GM12872 (cell line): Measurements from ENCODE around the gene PAK6.

ENCODE experiments used
- TF ChIP-seq, protein P1 (sequence below): IDR thresholded peaks from 3 replicates; pipeline ENCODE4 v1.5.1; 2011; ENCODE audit warnings: low read depth, mild to moderate bottlenecking, low read length, moderate library complexity; ENCODE audit not compliant: insufficient read depth

The PAK6 gene

DNA sequence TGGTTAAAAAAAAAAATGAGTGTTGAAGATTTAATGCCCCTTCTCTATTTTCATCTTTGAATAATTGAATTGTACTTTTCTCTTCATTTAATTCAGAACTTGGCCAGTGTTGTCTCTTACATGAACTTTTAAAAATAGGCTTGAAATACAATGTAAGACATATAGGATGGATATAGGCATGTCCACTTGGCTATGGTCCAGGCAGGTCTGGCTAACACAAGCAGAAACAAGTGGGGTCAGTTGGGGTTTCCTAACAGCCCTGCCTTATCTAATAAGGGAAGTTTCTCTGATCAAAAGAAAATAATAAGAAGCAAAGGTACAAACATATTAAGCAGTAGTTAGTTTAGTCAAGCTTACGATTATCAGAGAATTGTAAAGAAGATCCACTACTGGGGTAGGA lies 19.1 kb upstream of the PAK6 start:
- TF ChIP-seq, protein P1, sequence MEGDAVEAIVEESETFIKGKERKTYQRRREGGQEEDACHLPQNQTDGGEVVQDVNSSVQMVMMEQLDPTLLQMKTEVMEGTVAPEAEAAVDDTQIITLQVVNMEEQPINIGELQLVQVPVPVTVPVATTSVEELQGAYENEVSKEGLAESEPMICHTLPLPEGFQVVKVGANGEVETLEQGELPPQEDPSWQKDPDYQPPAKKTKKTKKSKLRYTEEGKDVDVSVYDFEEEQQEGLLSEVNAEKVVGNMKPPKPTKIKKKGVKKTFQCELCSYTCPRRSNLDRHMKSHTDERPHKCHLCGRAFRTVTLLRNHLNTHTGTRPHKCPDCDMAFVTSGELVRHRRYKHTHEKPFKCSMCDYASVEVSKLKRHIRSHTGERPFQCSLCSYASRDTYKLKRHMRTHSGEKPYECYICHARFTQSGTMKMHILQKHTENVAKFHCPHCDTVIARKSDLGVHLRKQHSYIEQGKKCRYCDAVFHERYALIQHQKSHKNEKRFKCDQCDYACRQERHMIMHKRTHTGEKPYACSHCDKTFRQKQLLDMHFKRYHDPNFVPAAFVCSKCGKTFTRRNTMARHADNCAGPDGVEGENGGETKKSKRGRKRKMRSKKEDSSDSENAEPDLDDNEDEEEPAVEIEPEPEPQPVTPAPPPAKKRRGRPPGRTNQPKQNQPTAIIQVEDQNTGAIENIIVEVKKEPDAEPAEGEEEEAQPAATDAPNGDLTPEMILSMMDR, result no peak

DNA sequence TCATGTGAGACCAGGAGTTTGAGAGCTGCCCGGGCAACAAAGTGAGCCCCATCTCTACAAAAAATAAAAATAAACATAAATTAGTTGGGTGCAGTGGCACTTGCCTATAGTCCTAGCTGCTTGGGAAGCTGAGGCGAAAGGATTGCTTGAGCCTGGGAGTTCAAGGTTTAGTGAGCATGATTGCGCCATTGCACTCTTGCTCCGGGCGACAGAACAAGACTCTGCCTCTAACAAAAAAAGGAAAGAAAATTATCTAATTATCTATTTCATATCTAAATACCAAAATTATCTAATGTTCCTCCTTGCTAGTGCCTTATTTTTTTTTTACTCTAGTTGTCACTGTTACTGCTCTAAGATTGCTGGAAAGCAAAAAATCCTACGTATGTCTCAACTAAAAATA lies 16.7 kb upstream of the PAK6 start:
- TF ChIP-seq, protein P1, result no peak

DNA sequence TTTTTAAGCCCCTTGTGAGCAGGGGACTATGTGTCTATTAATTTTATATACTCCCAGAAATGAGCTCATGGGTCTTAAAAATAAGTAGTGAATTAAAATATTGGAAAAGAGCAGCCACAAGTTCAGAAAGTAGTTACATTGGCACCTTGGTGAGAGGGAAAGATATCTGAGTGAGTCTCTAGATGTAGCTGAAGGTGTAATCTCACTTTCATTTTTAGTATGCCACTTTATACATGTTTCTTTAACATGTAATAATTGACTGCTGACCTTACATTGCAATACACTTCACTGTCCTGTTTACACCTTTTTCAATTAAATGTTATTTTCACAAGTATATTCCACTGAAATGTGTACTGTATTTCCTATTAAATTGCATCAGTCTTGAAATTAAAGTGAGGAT lies 12.1 kb upstream of the PAK6 start:
- TF ChIP-seq, protein P1, result no peak

DNA sequence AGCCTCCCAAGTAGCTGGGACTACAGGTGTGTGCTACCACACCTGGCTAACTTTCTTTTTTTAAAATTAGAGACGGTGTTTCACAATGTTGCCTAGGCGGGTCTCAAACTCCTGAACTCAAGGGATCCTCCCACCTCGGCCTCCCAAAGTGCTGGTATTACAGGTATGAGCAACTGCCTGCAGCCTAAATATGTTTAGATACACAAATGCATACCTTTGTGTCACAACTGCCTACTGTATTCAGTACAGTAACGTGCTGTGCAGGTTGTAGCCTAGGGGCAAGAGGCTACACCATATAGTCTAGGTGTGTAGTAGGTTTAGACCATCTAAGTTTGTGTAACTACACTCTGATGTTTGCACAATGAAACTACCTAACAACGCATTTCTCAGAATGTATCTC lies 9.5 kb upstream of the PAK6 start:
- TF ChIP-seq, protein P1, result no peak

DNA sequence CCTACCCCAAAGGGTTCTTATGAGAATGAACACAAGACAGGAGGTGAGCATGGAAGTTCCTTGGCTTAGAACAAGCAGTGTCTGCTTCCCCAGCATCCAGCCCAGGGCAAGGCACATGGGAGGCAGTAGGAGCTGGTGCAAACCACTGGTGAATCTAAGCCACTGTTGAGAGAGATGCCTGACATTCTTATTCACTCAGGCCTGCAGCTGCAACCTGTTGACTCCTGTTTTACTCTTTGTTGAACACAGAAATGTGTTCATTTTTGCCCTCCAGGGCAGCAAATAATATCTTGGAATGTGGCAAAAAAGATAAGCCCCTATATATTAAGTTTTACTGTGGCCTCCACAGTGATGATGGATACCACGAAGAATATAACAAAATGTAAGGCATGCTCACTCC lies 8.9 kb upstream of the PAK6 start:
- TF ChIP-seq, protein P1, result no peak

DNA sequence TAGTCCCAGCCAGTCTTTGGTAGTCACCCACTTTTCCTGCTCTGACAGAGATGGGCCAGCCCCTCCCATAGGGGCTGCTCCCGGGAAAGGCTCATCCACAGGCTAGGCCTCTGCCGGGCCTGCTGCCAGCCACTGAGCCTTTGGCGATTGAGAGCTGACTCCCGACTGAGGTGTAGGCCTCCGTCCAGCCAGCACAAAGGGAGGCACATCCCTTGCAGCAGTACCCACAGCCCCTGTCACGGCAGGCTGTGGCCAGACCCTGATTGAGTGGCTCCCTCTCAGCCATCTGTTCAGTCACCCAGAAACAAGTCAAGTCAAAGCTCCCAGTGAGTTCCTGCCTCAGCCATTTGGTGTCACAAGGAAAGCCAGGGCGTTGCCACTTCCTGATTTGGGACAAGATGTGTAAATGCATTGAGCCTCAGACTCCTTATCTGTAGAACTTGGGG lies 6.2 kb upstream of the PAK6 start:
- TF ChIP-seq, protein P1, result no peak

DNA sequence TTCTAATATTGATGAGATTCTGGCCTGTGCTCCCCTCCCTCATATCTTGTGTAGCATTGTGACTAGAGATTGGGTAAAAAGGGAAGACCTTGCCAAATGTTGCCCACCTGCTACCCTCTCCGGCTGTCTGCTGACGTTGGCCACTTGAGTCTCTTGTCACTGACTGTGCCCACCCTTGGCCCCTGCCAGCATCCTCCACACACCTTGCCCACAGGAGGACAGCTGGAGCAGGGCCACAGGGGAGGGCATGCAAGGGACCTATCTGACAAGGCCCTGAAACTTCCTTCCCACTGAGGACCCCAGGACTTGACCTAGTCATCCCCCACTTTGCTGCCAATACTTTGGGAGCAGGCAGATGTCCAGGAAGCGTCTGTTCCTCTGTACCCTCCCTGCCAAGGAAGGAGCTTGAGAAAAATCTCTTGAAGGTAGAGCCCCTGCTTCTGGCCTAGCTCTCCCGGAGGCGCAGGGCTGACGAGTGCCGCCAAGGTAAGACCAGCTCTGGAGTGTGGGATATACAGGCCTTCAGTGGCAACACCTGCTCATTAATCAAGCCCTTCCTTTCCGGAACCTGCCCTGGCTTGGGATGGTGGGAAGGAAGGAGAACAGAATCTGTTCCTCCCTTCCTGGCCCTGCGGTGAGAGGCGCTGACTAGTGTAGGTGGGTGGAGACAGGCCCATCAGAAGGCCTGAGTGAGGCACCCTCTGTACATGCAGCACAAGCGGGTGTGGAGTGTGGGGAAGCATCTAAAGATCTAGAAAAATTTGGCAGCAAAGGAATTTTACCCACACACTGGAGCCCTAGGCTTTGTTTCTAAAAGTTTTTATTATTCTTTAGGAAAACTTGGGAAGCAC lies 4.9 kb upstream of the PAK6 start:
- TF ChIP-seq, protein P1, result no peak
